SH-SY5Y (cell line): ENCODE data around the gene DOCK8.

ENCODE experiments used
- GATA2 ChIP-seq: IDR thresholded peaks from 2 replicates; pipeline ENCODE4 v1.6.1; 2011; ENCODE audit warnings: mild to moderate bottlenecking, low read depth, low read length
- GATA3 ChIP-seq: IDR thresholded peaks from 2 replicates; pipeline ENCODE4 v1.6.1; 2011; ENCODE audit warnings: low read depth, mild to moderate bottlenecking, low read length, moderate library complexity

GRCh38 chr9:223152-223551 is 8.5 kb downstream of the DOCK8 start:
- TF ChIP-seq GATA2, result no peak
- TF ChIP-seq GATA3, result no peak
